HFF-Myc (cell line): ENCODE measurements around the gene SLC25A15.

Source experiments
- DNase-seq: peaks from one replicate; pipeline ENCODE4 v3.0.0-alpha.2; 2011; ENCODE audit warnings: low read depth; ENCODE audit errors: extremely low read depth
- H3K4me3 ChIP-seq: replicated peaks from 2 replicates; pipeline ENCODE4 v1.5.1; 2011; ENCODE audit warnings: low read depth, mild to moderate bottlenecking, control low read depth, low read length
- CTCF ChIP-seq: IDR thresholded peaks from 2 replicates; pipeline ENCODE4 v1.5.1; 2012; ENCODE audit warnings: mild to moderate bottlenecking, low read depth, low read length, control low read depth; ENCODE audit errors: missing control alignments

The SLC25A15 gene

GRCh38 chr13:40789275-40790153 is at the start of gene SLC25A15:
Gene SLC25A15, plus strand, starts transcription at chr13:40789611. Its CDS starts 3,616 bp downstream, at chr13:40793227.
- TF ChIP-seq CTCF = no peak
- peak within 1 kb of the TSS; percentile 70 for H3K4me3 ChIP-seq
- no peak for DNase-seq

GRCh38 chr13:40749327-40749726 is 40.1 kb upstream of the SLC25A15 start:
- H3K4me3 ChIP-seq = no peak overlapping the region
- peak; percentile 3 for TF ChIP-seq CTCF
- no peak for DNase-seq

- no peak overlapping the region for H3K4me3 ChIP-seq
- DNase-seq = no peak
- TF ChIP-seq CTCF = no peak
Observed at GRCh38 chr13:40755082-40755700, 34.2 kb upstream of the SLC25A15 start.

GRCh38 chr13:40756042-40756441 is 33.4 kb upstream of the SLC25A15 start:
- TF ChIP-seq CTCF = no peak
- no peak for DNase-seq
- no peak overlapping the region for H3K4me3 ChIP-seq

- no peak overlapping the region for H3K4me3 ChIP-seq
- no peak for TF ChIP-seq CTCF
- no peak for DNase-seq
Observed at GRCh38 chr13:40758811-40759210, 30.6 kb upstream of the SLC25A15 start.

GRCh38 chr13:40762849-40763248 is 26.6 kb upstream of the SLC25A15 start:
- no peak overlapping the region for H3K4me3 ChIP-seq
- TF ChIP-seq CTCF = no peak
- DNase-seq = no peak
